GM12878 (cell line): Measurements from ENCODE around the gene KCNS1. TPM values are rescaled to one million over a fixed set of nuclear protein-coding genes. Genes with fewer than 3 reads are reported as not detected.

Experiments used
- ATAC-seq: fragments of 200-7000 bp; cut with Tn5 transposase; 3 replicates; pipeline ENCODE4 v1.9.1; 2020; ENCODE audit warnings: mild to moderate bottlenecking, moderate library complexity
- BruUV-seq: library from RNA; stranded (reverse); fragments of 400-500 nt; replicated peaks from 2 replicates; lab custom pipeline; 2021; lab: Mats Ljungman, UMichigan
- CTCF ChIA-PET: fragments of 300-600 bp; sonication (Branson Sonifier 250); formaldehyde crosslinking; extraction: SDS; loops from one replicate; lab custom pipeline; 2021; ENCODE audit warnings: inconsistent platforms; lab: Yijun Ruan, JAX
- POLR2A ChIA-PET: fragments of 350-600 bp; formaldehyde crosslinking; extraction: SDS; loops from one replicate; lab custom pipeline; 2021; ENCODE audit warnings: inconsistent platforms; lab: Charles Lee
- RAD21 ChIA-PET: fragments of 300-600 bp; sonication (Branson Sonifier 250); formaldehyde crosslinking; loops from one replicate; lab custom pipeline; 2023; ENCODE audit warnings: antibody characterized with exemption; ENCODE audit not compliant: unreplicated experiment; lab: Charles Lee
- SMC1A ChIA-PET: fragments of 300-600 bp; sonication (Branson Sonifier 250); formaldehyde crosslinking; loops from one replicate; lab custom pipeline; 2023; ENCODE audit not compliant: unreplicated experiment, uncharacterized antibody; lab: Charles Lee
- DNase-seq: peaks from one replicate; pipeline ENCODE4 v3.0.0-alpha.2; 2011; ENCODE audit warnings: low read depth, low spot score
- FAIRE-seq: peaks from 3 replicates; lab custom pipeline; 2011; peaks lifted over from hg19 to GRCh38; lab: Jason Lieb, UNC
- H2AFZ ChIP-seq: 2 replicates; pipeline ENCODE4 v1.6.0; 2011; ENCODE audit warnings: low read depth, low read length, control low read depth; ENCODE audit not compliant: control insufficient read depth
- H3K27ac ChIP-seq: 2 replicates; pipeline ENCODE4 v1.5.1; 2011; ENCODE audit warnings: control low read depth; ENCODE audit not compliant: control insufficient read depth, insufficient read depth
- H3K27me3 ChIP-seq, 2 experiments: replicated peaks in 1 of 2; 2 replicates each; pipeline versions ENCODE4 v1.6.0 to v1.6.1; 2011; ENCODE audit warnings: low read length in 1 of 2; ENCODE audit not compliant: control insufficient read depth in 2 of 2, insufficient read depth in 2 of 2
- H3K36me3 ChIP-seq, 2 experiments: 2 replicates each; pipeline ENCODE4 v1.5.1; 2011; ENCODE audit warnings: low read length in 1 of 2; ENCODE audit not compliant: control insufficient read depth in 2 of 2, insufficient read depth in 2 of 2
- H3K4me1 ChIP-seq: 2 replicates; pipeline ENCODE4 v1.6.1; 2011; ENCODE audit warnings: mild to moderate bottlenecking, low read length, moderate library complexity, mixed read lengths; ENCODE audit not compliant: control insufficient read depth, insufficient read depth
- H3K4me2 ChIP-seq: 2 replicates; pipeline ENCODE4 v1.6.0; 2011; ENCODE audit warnings: control low read depth; ENCODE audit not compliant: control insufficient read depth, insufficient read depth
- H3K4me3 ChIP-seq: fragments of 200-600 bp; sonication (generic); 2 replicates; pipeline ENCODE4 v1.5.1; 2016
- H3K79me2 ChIP-seq: 2 replicates; pipeline ENCODE4 v1.6.0; 2011; ENCODE audit warnings: low read length; ENCODE audit not compliant: control insufficient read depth, insufficient read depth
- H3K9ac ChIP-seq: 2 replicates; pipeline ENCODE4 v1.8.0; 2011; ENCODE audit warnings: low read length, control low read depth, mixed read lengths; ENCODE audit not compliant: control insufficient read depth, insufficient read depth
- H3K9me3 ChIP-seq: replicated peaks from 3 replicates; pipeline ENCODE4 v1.5.1; 2011; ENCODE audit warnings: mild to moderate bottlenecking, low read length; ENCODE audit not compliant: control insufficient read depth, insufficient read depth
- H4K20me1 ChIP-seq: 2 replicates; pipeline ENCODE4 v1.6.0; 2011; ENCODE audit not compliant: control insufficient read depth, insufficient read depth
- ATF3 ChIP-seq: IDR thresholded peaks from 2 replicates; pipeline ENCODE4 v1.6.1; 2011; ENCODE audit warnings: low read depth, mild to moderate bottlenecking, low read length, moderate library complexity, borderline replicate concordance; ENCODE audit errors: extremely low read depth
- BCL3 ChIP-seq: IDR thresholded peaks from 2 replicates; pipeline ENCODE4 v1.6.1; 2011; ENCODE audit warnings: borderline replicate concordance, low read depth, mild to moderate bottlenecking, moderate library complexity, low read length; ENCODE audit not compliant: insufficient read depth, poor library complexity, severe bottlenecking
- CUX1 ChIP-seq: IDR thresholded peaks from 2 replicates; pipeline ENCODE4 v1.6.1; 2012; ENCODE audit warnings: improper control_type of control experiment, low read depth, low read length; ENCODE audit not compliant: insufficient replicate concordance
- EZH2 ChIP-seq: IDR thresholded peaks from 2 replicates; pipeline ENCODE4 v1.6.1; 2012; ENCODE audit warnings: low read depth, mild to moderate bottlenecking, control low read depth, inconsistent platforms, low read length, borderline replicate concordance; ENCODE audit not compliant: control insufficient read depth
- KLF5 ChIP-seq: fragments of 450-650 bp; IDR thresholded peaks from 2 replicates; pipeline ENCODE4 v1.6.1; 2014; ENCODE audit warnings: mild to moderate bottlenecking; ENCODE audit not compliant: partially characterized antibody
- MYC ChIP-seq: IDR thresholded peaks from 2 replicates; pipeline ENCODE4 v1.6.1; 2011; ENCODE audit warnings: mild to moderate bottlenecking, low read length, moderate library complexity, inconsistent platforms; ENCODE audit not compliant: insufficient read depth, insufficient replicate concordance, insufficient read length, severe bottlenecking
- RELA ChIP-seq: fragments of 450-650 bp; IDR thresholded peaks from 2 replicates; pipeline ENCODE4 v1.8.0; 2014; ENCODE audit warnings: borderline replicate concordance; ENCODE audit not compliant: partially characterized antibody
- SMAD5 ChIP-seq: IDR thresholded peaks from 2 replicates; pipeline ENCODE4 v1.6.1; 2016; ENCODE audit warnings: antibody characterized with exemption, low read depth
- TARDBP ChIP-seq: IDR thresholded peaks from 2 replicates; pipeline ENCODE4 v1.6.1; 2016; ENCODE audit warnings: borderline replicate concordance
- YBX1 ChIP-seq: fragments of 450-650 bp; IDR thresholded peaks from 2 replicates; pipeline ENCODE4 v1.6.1; 2016; ENCODE audit warnings: antibody characterized with exemption
- ZNF207 ChIP-seq: fragments of 450-650 bp; IDR thresholded peaks from 2 replicates; pipeline ENCODE4 v1.6.1; 2014; ENCODE audit warnings: antibody characterized with exemption, mild to moderate bottlenecking, borderline replicate concordance
- ZNF687 ChIP-seq: fragments of 450-650 bp; IDR thresholded peaks from 2 replicates; pipeline ENCODE4 v1.6.1; 2017; ENCODE audit warnings: mild to moderate bottlenecking, moderate library complexity
- WGBS: methylation state at CpG from one replicate; pipeline ENCODE4 v1.1.6; 2016; ENCODE audit warnings: low lambda C conversion rate; ENCODE audit not compliant: insufficient replicate concordance, insufficient coverage; ENCODE audit errors: missing lambda C conversion rate; 5-methylcytosine and 5-hydroxymethylcytosine counted together
- in situ Hi-C: fragments of 300-500 bp; cut with MboI; formaldehyde crosslinking; loops from 9 replicates; pipeline ENCODE4 v1.14.3; 2018; ENCODE audit warnings: mixed read lengths
- intact Hi-C: fragments of 100-400 bp; cut with micrococcal nuclease; formaldehyde crosslinking; loops from one replicate; pipeline ENCODE4 v1.14.2; 2022; ENCODE audit not compliant: unreplicated experiment
- polyA plus RNA-seq, 11 experiments: library from polyadenylated mRNA; depleted of rRNA in 4 of 11; unstranded in 6 of 11; stranded (reverse) in 5 of 11; fragments of >200 nt; fragmentation: Nextera tagmentation in 4 of 11; fragmentation: Illumina TruSeq in 1 of 11; extraction: Ambion mirVana in 4 of 11; extraction: Trizol in 1 of 11; gene quantifications; 1 replicate in 1 of 11; 2 replicates in 10 of 11; pipeline versions ENCODE4 v1.2.1 to v1.2.3, GENCODE V29; 2011 to 2016; ENCODE audit warnings: inconsistent platforms in 2 of 11, missing spikeins in 2 of 11, low read depth in 1 of 11
- total RNA-seq, 4 experiments: library from RNA; depleted of rRNA in 3 of 4; stranded (reverse); fragments of >200 nt in 3 of 4; fragmentation: Illumina TruSeq in 1 of 4; extraction: Trizol in 1 of 4; gene quantifications; 2 replicates each; pipeline versions ENCODE4 v1.2.1 to v1.2.3, GENCODE V29; 2013 to 2021

Gene KCNS1
- total and polyA plus RNA-seq, 10 of the 15 experiments (the other 5 are each of a cell fraction or from before 2014, with no cell fraction given): not detected

- FAIRE-seq: no peak
- no TSS peak for BruUV-seq
- Histone ChIP-seq H3K9ac (no peak overlapping the region), H3K27me3 (no peaks in the 10 kb centered on the region; a peak in 1 of 4 replicates), H3K36me3 (no peaks in the 10 kb centered on the region), H3K9me3 (no peaks in the 10 kb centered on the region), H2AFZ (no peak overlapping the region), H3K4me1 (no peaks in the 10 kb centered on the region), H4K20me1 (no peaks in the 10 kb centered on the region), H3K79me2 (no peaks in the 10 kb centered on the region), H3K27ac (no peak overlapping the region), H3K4me3 (no peak overlapping the region), H3K4me2 (no peak overlapping the region)
- SMC1A ChIA-PET: no interaction called here
- no peak for ATAC-seq
- intact Hi-C loops: no loop called here
- WGBS: 39% methylated on average over 2 of the region's 2 CpGs
- in situ Hi-C loops: no loop called here
- no peak for DNase-seq
- POLR2A ChIA-PET: no interaction called here
- RAD21 ChIA-PET: no interaction called here
- CTCF ChIA-PET: no interaction called here
- TF ChIP-seq ZNF687: no peak
- TF ChIP-seq ZNF207: no peak
- no peak for TF ChIP-seq YBX1
- TF ChIP-seq SMAD5: no peak
- TF ChIP-seq TARDBP: no peak
- no peak for TF ChIP-seq ATF3
- TF ChIP-seq KLF5: no peak
- no peak for TF ChIP-seq CUX1
- TF ChIP-seq EZH2: no peak
- no peak for TF ChIP-seq BCL3
- no peak for TF ChIP-seq RELA
- no peak for TF ChIP-seq MYC
Observed at GRCh38 chr20:45128099-45128498, 27.2 kb upstream of the KCNS1 start.
